Epithelial cell of esophagus (primary cell): ENCODE data around the gene PCCA.
A peak's percentile ranks its signal among the peaks of the same experiment; 100 is the strongest.

Source experiments
- DNase-seq: peaks from one replicate; pipeline ENCODE4 v3.0.0; 2010; ENCODE audit warnings: low read depth
- H3K4me3 ChIP-seq: 2 replicates; pipeline ENCODE4 v1.5.1; 2011; ENCODE audit warnings: mild to moderate bottlenecking, low read length, control low read depth
- TF ChIP-seq, protein P1 (sequence below): IDR thresholded peaks from 2 replicates; pipeline ENCODE4 v1.5.1; 2011; ENCODE audit warnings: low read depth, mild to moderate bottlenecking, low read length, control low read depth, inconsistent platforms; ENCODE audit not compliant: insufficient read depth; ENCODE audit errors: missing control alignments

The PCCA gene

DNA sequence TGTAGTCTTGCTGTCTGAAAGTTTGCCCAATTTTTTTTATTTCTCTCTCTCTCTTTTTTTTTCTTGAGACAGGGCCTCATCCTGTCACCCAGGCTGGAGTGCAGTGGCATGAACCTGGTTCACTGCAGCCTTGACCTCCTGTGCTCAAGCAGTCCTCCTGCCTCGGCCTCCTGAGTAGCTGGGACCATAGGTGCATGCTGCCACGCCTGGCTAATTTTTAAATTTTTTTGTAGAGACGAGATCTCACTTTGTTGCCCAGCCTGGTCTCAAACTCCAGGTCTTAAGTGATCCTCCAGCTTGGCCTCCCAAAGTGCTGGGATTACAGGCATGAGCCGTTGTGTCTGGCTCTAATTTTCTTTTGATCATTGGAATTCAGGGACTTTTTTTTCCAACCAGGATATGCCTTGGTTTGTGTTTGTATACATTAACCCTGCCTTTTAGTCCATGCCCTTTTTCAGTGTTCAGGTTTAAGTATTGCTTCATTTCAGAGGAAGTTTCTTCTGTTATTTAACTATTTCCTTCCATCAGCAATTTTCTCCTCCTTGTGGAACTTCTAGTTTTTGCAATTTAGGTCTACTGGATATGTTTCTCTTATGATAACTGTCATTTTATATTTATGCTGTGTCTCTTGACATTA, 201.4 kb downstream of the PCCA start:
- no peak for DNase-seq
- TF ChIP-seq, protein P1, sequence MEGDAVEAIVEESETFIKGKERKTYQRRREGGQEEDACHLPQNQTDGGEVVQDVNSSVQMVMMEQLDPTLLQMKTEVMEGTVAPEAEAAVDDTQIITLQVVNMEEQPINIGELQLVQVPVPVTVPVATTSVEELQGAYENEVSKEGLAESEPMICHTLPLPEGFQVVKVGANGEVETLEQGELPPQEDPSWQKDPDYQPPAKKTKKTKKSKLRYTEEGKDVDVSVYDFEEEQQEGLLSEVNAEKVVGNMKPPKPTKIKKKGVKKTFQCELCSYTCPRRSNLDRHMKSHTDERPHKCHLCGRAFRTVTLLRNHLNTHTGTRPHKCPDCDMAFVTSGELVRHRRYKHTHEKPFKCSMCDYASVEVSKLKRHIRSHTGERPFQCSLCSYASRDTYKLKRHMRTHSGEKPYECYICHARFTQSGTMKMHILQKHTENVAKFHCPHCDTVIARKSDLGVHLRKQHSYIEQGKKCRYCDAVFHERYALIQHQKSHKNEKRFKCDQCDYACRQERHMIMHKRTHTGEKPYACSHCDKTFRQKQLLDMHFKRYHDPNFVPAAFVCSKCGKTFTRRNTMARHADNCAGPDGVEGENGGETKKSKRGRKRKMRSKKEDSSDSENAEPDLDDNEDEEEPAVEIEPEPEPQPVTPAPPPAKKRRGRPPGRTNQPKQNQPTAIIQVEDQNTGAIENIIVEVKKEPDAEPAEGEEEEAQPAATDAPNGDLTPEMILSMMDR: no peak
- H3K4me3 ChIP-seq: no peak overlapping the region

DNA sequence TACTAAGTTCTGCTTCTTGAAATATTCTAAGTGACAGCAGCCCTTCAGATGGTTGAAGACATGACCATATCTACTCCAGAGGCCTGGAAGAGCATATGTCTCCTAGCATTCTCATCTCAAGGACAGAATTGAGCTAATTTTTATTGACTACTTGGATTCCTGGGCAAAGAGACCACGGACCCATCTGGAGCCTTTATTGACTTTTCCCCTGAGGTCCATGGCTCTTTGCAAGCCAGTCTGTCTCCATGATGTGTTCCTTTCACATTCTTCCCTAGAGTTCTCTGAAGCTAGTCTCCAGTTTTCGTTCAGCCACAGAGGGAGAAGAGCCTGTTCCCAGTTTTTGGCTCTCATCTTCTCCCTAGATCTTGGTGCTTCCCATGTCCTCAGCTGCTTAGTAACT, 202.7 kb downstream of the PCCA start:
- H3K4me3 ChIP-seq: no peak overlapping the region
- TF ChIP-seq, protein P1: no peak
- DNase-seq: no peak

DNA sequence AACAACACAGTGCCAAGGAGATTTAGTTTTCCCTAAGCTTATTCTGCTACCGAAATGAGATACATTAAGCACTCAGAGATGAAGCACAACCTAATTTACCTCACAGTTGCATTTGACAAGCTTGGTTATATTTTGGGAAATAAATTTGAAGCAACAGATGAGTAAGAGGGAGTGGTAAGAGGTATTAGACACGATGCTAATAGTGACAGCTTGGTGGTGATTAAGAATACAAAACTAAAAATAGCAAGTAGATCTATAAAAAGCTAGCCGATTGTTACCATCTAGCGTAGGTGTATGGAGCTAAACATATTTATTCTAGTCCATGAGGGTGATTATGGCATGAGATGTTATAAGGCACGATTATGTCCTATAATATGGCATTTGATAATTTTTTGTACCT, 208.5 kb downstream of the PCCA start:
- DNase-seq: no peak
- TF ChIP-seq, protein P1: no peak
- no peak overlapping the region for H3K4me3 ChIP-seq

DNA sequence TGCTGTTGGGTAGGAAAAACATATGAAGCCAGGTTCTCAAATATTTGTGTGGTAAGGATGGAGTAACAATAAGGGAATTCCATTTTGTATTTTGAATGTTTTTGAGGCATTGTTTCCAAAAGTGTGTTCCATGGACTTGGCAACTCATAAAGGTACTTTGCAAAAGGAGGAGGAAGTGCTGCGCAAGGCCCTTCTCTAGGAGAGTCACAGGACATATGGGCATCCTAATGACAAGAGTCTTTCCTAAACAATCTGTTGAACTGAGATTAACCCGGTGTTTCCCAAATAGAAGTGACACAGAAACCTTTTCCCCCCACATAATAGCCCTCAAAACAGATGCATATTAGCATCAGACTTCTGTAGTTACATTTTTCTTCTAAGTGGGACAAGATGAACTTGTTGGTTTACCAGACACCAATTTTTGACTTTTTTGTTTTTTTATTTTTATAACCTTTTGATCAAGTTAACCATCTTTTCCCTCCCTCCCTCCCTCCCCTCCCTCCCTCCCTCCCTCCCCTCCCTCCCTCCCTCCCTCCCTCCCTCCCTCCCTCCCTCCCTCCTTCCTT, 209.3 kb downstream of the PCCA start:
- TF ChIP-seq, protein P1: no peak
- no peak for DNase-seq
- H3K4me3 ChIP-seq: no peak overlapping the region

DNA sequence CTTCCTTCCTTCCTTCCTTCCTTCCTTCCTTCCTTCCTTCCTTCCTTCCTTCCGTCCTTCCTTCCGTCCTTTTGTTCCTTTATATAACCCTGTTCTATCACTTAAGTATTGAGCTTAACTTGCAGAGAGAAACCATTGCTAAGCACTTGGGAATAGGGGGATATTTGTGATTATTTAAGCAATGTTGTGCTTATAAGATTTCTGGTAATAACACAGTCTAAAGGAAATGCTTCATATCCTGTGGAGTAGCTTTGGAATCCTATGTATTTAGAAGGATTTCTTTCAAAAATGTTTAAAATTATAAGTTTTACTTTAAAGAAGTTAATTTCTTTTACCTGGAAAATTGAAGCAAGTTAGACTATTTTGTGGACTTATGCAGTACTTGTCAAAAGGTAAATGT, 209.8 kb downstream of the PCCA start:
- TF ChIP-seq, protein P1: no peak
- DNase-seq: no peak
- H3K4me3 ChIP-seq: no peak overlapping the region

DNA sequence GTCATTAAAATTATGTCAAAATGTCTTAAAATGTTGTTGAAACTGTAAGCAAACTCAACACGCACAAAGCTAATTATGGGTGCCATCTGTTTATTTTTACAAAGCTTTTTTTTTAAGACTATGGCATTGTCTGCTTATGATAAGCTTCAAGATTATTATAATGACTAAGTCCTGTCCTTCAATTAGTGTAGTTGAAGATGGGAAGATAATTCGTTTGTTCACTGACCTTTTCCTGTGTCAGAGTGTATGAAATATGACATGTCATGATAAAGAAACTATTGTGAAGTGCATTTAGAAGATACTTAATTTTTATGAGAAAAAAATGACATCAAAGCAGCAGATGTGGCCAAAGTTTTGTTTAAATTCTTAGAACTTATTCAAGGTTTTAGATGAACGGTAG, 211.3 kb downstream of the PCCA start:
- DNase-seq: no peak
- TF ChIP-seq, protein P1: no peak
- H3K4me3 ChIP-seq: no peak overlapping the region

DNA sequence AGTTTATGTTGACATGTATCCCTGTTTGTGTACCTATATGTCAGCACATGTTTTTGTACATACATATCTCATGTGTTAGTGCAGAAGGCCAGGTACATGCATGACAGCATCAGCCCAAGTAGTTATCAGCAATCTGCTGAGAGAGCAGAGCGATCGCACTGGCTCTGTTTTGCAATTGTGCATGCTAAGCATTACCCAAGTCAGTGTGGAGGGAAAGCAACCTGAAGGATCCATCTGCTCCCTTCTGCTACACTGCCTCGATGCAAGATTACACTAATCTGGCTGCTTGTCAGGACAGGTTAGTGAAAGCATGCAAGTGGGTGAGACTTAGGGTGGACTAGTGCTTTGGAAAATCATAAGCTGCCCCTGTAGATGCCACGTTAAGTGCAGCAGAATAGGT, 211.8 kb downstream of the PCCA start:
- TF ChIP-seq, protein P1: no peak
- DNase-seq: peak; percentile 31
- no peak overlapping the region for H3K4me3 ChIP-seq
